BLaER1 (cell line): Measurements from ENCODE around the gene VPS13C.
A peak's percentile ranks its signal among the peaks of the same experiment; 100 is the strongest.
"Not testable (repeated sequence)": the region's sequence is repeated elsewhere in the genome, so short reads cannot be mapped to it uniquely, and the experiment has no call there.

Experiments used
- H3K27ac ChIP-seq: shearing (Covaris generic); formaldehyde crosslinking; 2 replicates; pipeline ENCODE4 v1.8.1; 2022
- H3K27me3 ChIP-seq: shearing (Covaris generic); formaldehyde crosslinking; 2 replicates; pipeline ENCODE4 v1.8.1; 2022
- H3K36me3 ChIP-seq: shearing (Covaris generic); formaldehyde crosslinking; 2 replicates; pipeline ENCODE4 v1.8.1; 2022
- H3K4me1 ChIP-seq: shearing (Covaris generic); formaldehyde crosslinking; 2 replicates; pipeline ENCODE4 v1.8.1; 2022
- H3K4me2 ChIP-seq: shearing (Covaris generic); formaldehyde crosslinking; 2 replicates; pipeline ENCODE4 v1.8.1; 2022
- H3K4me3 ChIP-seq: shearing (Covaris generic); formaldehyde crosslinking; 2 replicates; pipeline ENCODE4 v1.8.1; 2022
- H3K9ac ChIP-seq: shearing (Covaris generic); formaldehyde crosslinking; 2 replicates; pipeline ENCODE4 v1.8.1; 2022
- H3K9me3 ChIP-seq: shearing (Covaris generic); formaldehyde crosslinking; 2 replicates; pipeline ENCODE4 v1.8.1; 2022
- H4K20me1 ChIP-seq: shearing (Covaris generic); formaldehyde crosslinking; 2 replicates; pipeline ENCODE4 v1.8.1; 2022
- Cebpa-rat ChIP-seq: shearing (Covaris generic); IDR thresholded peaks from 2 replicates; pipeline ENCODE4 v1.8.1; 2022

The VPS13C gene

GRCh38 chr15:62051166-62051565 lies 9.1 kb downstream of the VPS13C start:
- Histone ChIP-seq H3K9me3 (peaks cover 11% of the 10 kb centered on the region; the same call in 1 of the 2 replicates), H3K4me1 (peaks cover 16% of the 10 kb centered on the region), H3K27ac (no peak overlapping the region), H3K4me3 (no peak overlapping the region), H3K36me3 (no peaks in the 10 kb centered on the region), H3K4me2 (no peak overlapping the region), H3K27me3 (no peaks in the 10 kb centered on the region), H4K20me1 (peaks cover 79% of the 10 kb centered on the region), H3K9ac (no peak overlapping the region)
- TF ChIP-seq Cebpa-rat = no peak

DNA sequence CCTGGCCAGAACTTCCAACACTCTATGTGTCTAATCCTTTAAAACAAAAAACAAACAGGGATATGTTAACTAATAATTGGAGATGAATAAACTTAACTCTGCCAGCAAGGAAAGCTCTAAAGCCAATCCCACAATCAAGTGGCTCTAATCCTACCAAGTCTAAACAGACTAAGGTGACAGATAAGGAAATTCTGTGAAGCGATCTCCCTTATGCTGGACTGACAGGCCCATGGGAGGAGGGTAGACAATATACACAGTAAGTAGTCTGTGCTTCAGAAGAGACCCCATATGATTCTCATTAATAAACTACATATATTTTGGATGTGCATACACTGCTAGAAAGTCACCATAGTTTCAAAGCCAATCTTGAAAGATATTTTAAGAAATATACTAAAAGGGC lies 10.1 kb downstream of the VPS13C start:
- Histone ChIP-seq H3K4me3 (no peak overlapping the region), H3K36me3 (no peaks in the 10 kb centered on the region), H3K27ac (no peak overlapping the region), H3K9me3 (peaks cover 11% of the 10 kb centered on the region; the same call in 1 of the 2 replicates), H3K4me2 (no peak overlapping the region), H3K9ac (no peak overlapping the region), H3K27me3 (no peaks in the 10 kb centered on the region), H4K20me1 (peaks cover 79% of the 10 kb centered on the region), H3K4me1 (peaks cover 20% of the 10 kb centered on the region)
- TF ChIP-seq Cebpa-rat = no peak

DNA sequence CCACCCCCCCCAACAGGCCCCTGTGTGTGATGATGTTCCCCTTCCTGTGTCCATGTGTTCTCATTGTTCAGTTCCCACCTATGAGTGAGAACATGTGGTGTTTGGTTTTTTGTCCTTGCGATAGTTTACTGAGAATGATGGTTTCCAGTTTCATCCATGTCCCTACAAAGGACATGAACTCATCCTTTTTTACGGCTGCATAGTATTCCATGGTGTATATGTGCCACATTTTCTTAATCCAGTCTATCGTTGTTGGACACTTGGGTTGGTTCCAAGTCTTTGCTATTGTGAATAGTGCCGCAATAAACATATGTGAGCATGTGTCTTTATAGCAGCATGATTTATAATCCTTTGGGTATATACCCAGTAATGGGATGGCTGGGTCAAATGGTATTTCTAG lies 12.0 kb downstream of the VPS13C start:
- H4K20me1 ChIP-seq = peaks cover 73% of the 10 kb centered on the region
- H3K27me3 ChIP-seq, H3K4me3 ChIP-seq, H3K9ac ChIP-seq, H3K36me3 ChIP-seq, H3K4me2 ChIP-seq, H3K27ac ChIP-seq: not testable (repeated sequence)
- H3K9me3 ChIP-seq = peaks cover 11% of the 10 kb centered on the region; the same call in 1 of the 2 replicates
- peaks cover 20% of the 10 kb centered on the region for H3K4me1 ChIP-seq

DNA sequence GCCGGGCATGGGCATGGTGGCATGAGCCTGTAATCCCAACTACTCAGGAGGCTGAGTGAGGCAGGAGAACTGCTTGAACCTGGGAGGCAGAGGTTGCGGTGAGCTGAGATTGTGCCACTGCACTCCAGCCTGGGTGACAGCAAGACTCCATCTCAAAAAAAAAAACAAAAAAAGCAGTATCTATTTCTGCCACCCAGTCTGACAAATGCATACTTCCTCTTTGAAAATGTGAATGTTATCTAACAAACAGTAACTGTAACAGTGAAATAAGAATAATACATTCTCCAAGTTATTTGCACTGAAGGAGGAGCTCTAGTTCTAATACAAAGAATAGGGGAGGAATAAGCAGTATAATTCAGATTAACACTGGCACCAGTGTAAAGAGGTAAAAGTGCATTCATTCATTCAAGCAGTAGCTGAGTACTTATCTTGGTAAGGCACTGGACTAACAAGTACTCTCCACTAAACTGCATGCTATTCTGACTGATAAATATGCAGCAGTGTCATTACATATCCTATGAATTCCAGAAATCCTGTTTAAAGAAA lies 12.9 kb downstream of the VPS13C start:
- no peak overlapping the region for H3K4me3 ChIP-seq
- H3K27ac ChIP-seq = no peak overlapping the region
- peak overlapping the region; percentile 40 for H3K4me2 ChIP-seq
- H3K9me3 ChIP-seq = peaks cover 11% of the 10 kb centered on the region; the same call in 1 of the 2 replicates
- no peaks in the 10 kb centered on the region for H3K27me3 ChIP-seq
- no peaks in the 10 kb centered on the region for H3K36me3 ChIP-seq
- no peak overlapping the region for H3K9ac ChIP-seq
- no peak for TF ChIP-seq Cebpa-rat
- H4K20me1 ChIP-seq = peaks cover 65% of the 10 kb centered on the region
- H3K4me1 ChIP-seq = peaks cover 16% of the 10 kb centered on the region

GRCh38 chr15:62046078-62046743 lies 14.0 kb downstream of the VPS13C start:
- peaks cover 5% of the 10 kb centered on the region; the same call in 1 of the 2 replicates for H3K36me3 ChIP-seq
- no peak overlapping the region for H3K27ac ChIP-seq
- TF ChIP-seq Cebpa-rat = no peak
- peaks cover 54% of the 10 kb centered on the region for H4K20me1 ChIP-seq
- H3K4me2 ChIP-seq = 0 out of 2 replicates have a peak overlapping the region, but pooled peaks have one; percentile 8
- H3K4me3 ChIP-seq = no peak overlapping the region
- H3K9me3 ChIP-seq = peaks cover 8% of the 10 kb centered on the region; the same call in 1 of the 2 replicates
- H3K27me3 ChIP-seq = no peaks in the 10 kb centered on the region
- no peak overlapping the region for H3K9ac ChIP-seq
- H3K4me1 ChIP-seq = peaks cover 16% of the 10 kb centered on the region

DNA sequence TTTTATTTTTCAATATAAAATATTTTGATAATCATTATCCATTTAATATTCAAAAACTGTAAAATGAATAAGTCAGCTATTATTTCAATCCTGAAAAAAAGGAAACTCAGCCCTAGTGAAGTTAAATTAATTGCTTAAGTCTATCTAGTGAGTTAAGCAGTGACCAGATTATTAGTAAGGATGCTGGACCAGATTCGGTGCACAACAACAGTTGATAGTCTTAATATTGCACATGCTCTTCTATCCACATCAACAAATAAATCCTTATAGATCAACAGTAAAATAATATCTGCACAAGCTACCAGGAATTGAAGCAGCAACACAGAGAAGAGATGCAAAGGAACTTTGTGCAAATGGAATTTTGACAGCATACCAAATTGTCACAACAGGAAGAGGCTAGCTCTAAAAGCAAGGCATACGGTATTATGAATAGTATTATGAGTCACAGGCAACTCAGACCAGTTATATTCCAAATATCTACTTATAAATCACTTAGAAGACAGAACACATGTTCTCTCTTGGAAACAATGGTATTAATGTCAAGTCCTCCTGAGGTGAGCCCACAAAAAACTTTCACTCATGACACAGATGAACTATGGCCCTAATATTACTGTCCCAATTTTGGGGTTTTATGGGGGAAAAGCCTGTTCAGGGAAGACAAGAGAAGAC lies 24.9 kb downstream of the VPS13C start:
- H3K4me1 ChIP-seq = no peaks in the 10 kb centered on the region
- H3K9me3 ChIP-seq = no peaks in the 10 kb centered on the region
- H3K36me3 ChIP-seq = peaks cover 19% of the 10 kb centered on the region
- H3K4me3 ChIP-seq = no peak overlapping the region
- no peak overlapping the region for H3K9ac ChIP-seq
- H3K4me2 ChIP-seq = no peak overlapping the region
- H3K27me3 ChIP-seq = no peaks in the 10 kb centered on the region
- no peak overlapping the region for H3K27ac ChIP-seq
- no peak for TF ChIP-seq Cebpa-rat
- H4K20me1 ChIP-seq = 0 out of 2 replicates have a peak, but pooled peaks cover 12% of the 10 kb centered on the region

DNA sequence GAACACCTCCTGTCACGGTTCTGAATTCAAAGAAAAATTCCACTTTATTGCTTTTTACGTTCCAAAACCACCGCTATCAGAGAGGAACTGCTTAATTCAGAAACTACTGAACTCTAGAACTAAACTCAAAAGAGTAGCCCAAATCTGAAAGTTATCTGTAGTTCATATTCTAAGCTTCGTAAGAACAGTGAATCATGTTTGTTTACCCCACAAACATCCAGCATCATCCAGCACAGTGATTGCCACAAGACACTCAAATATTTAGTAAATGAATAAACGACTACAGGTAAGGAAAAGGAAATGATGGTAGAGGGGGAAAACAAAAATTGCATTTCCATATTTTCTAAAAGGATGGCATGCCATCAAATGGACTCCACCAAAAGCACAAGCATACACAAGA lies 32.3 kb downstream of the VPS13C start:
- no peaks in the 10 kb centered on the region for H3K9me3 ChIP-seq
- no peaks in the 10 kb centered on the region for H4K20me1 ChIP-seq
- H3K27me3 ChIP-seq = no peaks in the 10 kb centered on the region
- peaks cover 37% of the 10 kb centered on the region for H3K36me3 ChIP-seq
- no peak overlapping the region for H3K4me3 ChIP-seq
- H3K4me2 ChIP-seq = no peak overlapping the region
- no peak overlapping the region for H3K27ac ChIP-seq
- H3K4me1 ChIP-seq = no peaks in the 10 kb centered on the region
- TF ChIP-seq Cebpa-rat = no peak
- no peak overlapping the region for H3K9ac ChIP-seq

- no peaks in the 10 kb centered on the region for H3K27me3 ChIP-seq
- TF ChIP-seq Cebpa-rat = no peak
- H4K20me1 ChIP-seq = no peaks in the 10 kb centered on the region
- H3K9ac ChIP-seq = no peak overlapping the region
- no peak overlapping the region for H3K4me3 ChIP-seq
- H3K9me3 ChIP-seq = no peaks in the 10 kb centered on the region
- H3K27ac ChIP-seq = no peak overlapping the region
- H3K36me3 ChIP-seq = peaks cover 38% of the 10 kb centered on the region
- no peak overlapping the region for H3K4me2 ChIP-seq
- H3K4me1 ChIP-seq = no peaks in the 10 kb centered on the region
Measured at GRCh38 chr15:62027263-62027565, 33.0 kb downstream of the VPS13C start.

- Histone ChIP-seq H3K27me3 (no peaks in the 10 kb centered on the region), H3K4me1 (no peaks in the 10 kb centered on the region), H3K27ac (no peak overlapping the region), H3K9ac (no peak overlapping the region), H3K36me3 (peaks cover 41% of the 10 kb centered on the region), H3K4me3 (no peak overlapping the region), H4K20me1 (no peaks in the 10 kb centered on the region), H3K4me2 (no peak overlapping the region), H3K9me3 (no peaks in the 10 kb centered on the region)
- no peak for TF ChIP-seq Cebpa-rat
Measured at GRCh38 chr15:62026487-62027262, 33.6 kb downstream of the VPS13C start.
